HG03432 (cell line): ENCODE measurements around the gene POPDC3.
"Not testable (repeated sequence)": the region's sequence is repeated elsewhere in the genome, so short reads cannot be mapped to it uniquely, and the experiment has no call there.

Experiments
- ATAC-seq: cut with Tn5 transposase; IDR thresholded peaks from one replicate; pipeline ENCODE4 v1.9.1; 2021; ENCODE audit warnings: mild to moderate bottlenecking, moderate library complexity; ENCODE audit not compliant: unreplicated experiment

POPDC3 gene

GRCh38 chr6:105179244-105180065 lies at the start of gene POPDC3:
POPDC3 (minus strand) TSS chr6:105180014; CDS start chr6:105161909, 18,105 bp downstream.
- ATAC-seq, result peak; percentile 55

- no peak for ATAC-seq
These were observed 47.5 kb upstream of the POPDC3 start for GRCh38 chr6:105227295-105227767.

- ATAC-seq, result no peak
These were observed 46.9 kb upstream of the POPDC3 start for GRCh38 chr6:105226598-105227294.

- no peak for ATAC-seq
These were observed 43.4 kb upstream of the POPDC3 start for GRCh38 chr6:105223242-105223641.

GRCh38 chr6:105221219-105221618 lies 41.4 kb upstream of the POPDC3 start:
- not testable (repeated sequence) for ATAC-seq

- ATAC-seq, result no peak
These were observed 40.4 kb upstream of the POPDC3 start for GRCh38 chr6:105220186-105220585.

- ATAC-seq, result not testable (repeated sequence)
These were observed 39.4 kb upstream of the POPDC3 start for GRCh38 chr6:105219218-105219617.

- no peak for ATAC-seq
These were observed 35.7 kb upstream of the POPDC3 start for GRCh38 chr6:105215506-105215905.

- no peak for ATAC-seq
These were observed 34.9 kb upstream of the POPDC3 start for GRCh38 chr6:105214668-105215067.

GRCh38 chr6:105213272-105213671 lies 33.5 kb upstream of the POPDC3 start:
- no peak for ATAC-seq

- peak; percentile 70 for ATAC-seq
These were observed 32.8 kb upstream of the POPDC3 start for GRCh38 chr6:105212587-105212986.

- no peak for ATAC-seq
These were observed 32.0 kb upstream of the POPDC3 start for GRCh38 chr6:105211831-105212230.

GRCh38 chr6:105210932-105211531 lies 31.2 kb upstream of the POPDC3 start:
- ATAC-seq, result no peak

GRCh38 chr6:105209950-105210706 lies 30.3 kb upstream of the POPDC3 start:
- ATAC-seq, result no peak

- ATAC-seq, result no peak
These were observed 27.9 kb upstream of the POPDC3 start for GRCh38 chr6:105207524-105208269.

GRCh38 chr6:105204768-105205167 lies 25.0 kb upstream of the POPDC3 start:
- ATAC-seq, result no peak

- ATAC-seq, result no peak
These were observed 24.5 kb upstream of the POPDC3 start for GRCh38 chr6:105204331-105204730.

- no peak for ATAC-seq
These were observed 22.7 kb upstream of the POPDC3 start for GRCh38 chr6:105202486-105202885.

- ATAC-seq, result no peak
These were observed 20.4 kb upstream of the POPDC3 start for GRCh38 chr6:105200133-105200730.

- no peak for ATAC-seq
These were observed 19.9 kb upstream of the POPDC3 start for GRCh38 chr6:105199711-105200110.
